Large intestine (tissue), 12 donors: ENCODE data around the gene MYADM. TPM values are rescaled to one million over a fixed set of nuclear protein-coding genes. Genes with fewer than 3 reads are reported as not detected.
A peak's percentile ranks its signal among the peaks of the same experiment; 100 is the strongest.
"Not testable (repeated sequence)": the region's sequence is repeated elsewhere in the genome, so short reads cannot be mapped to it uniquely, and the experiment has no call there.

Experiments used
- DNase-seq, 2 donors: peaks; one replicate each; pipeline versions ENCODE4 v3.0.0 to v3.0.0-alpha.2; 2013
- H3K27ac ChIP-seq: one replicate; pipeline ENCODE4 v1.5.1; 2013; ENCODE audit warnings: low read length
- H3K27me3 ChIP-seq: 2 replicates; pipeline ENCODE4 v1.6.1; 2013; ENCODE audit warnings: low read length; ENCODE audit not compliant: control insufficient read depth, insufficient read depth
- H3K36me3 ChIP-seq: 2 replicates; pipeline ENCODE4 v1.6.1; 2013; ENCODE audit warnings: low read length; ENCODE audit not compliant: control insufficient read depth, insufficient read depth
- H3K4me1 ChIP-seq: one replicate; pipeline ENCODE4 v1.6.1; 2013; ENCODE audit warnings: low read length; ENCODE audit not compliant: control insufficient read depth, insufficient read depth
- H3K4me3 ChIP-seq: one replicate; pipeline ENCODE4 v1.5.1; 2013; ENCODE audit warnings: low read length
- H3K9me3 ChIP-seq: one replicate; pipeline ENCODE4 v1.6.1; 2013; ENCODE audit warnings: mild to moderate bottlenecking, low read depth, low read length, moderate library complexity; ENCODE audit not compliant: control insufficient read depth
- WGBS: methylation state at CpG from one replicate; pipeline ENCODE4 v1.1.5; 2013; ENCODE audit warnings: low lambda C conversion rate; ENCODE audit not compliant: insufficient coverage; 5-methylcytosine and 5-hydroxymethylcytosine counted together
- long read RNA-seq, 11 donors: transcript quantifications; one replicate each; lab custom pipeline, GENCODE V29; 2026
- polyA plus RNA-seq: library from polyadenylated mRNA; unstranded; fragments of 120-200 nt; gene quantifications from one replicate; pipeline ENCODE4 v1.2.1, GENCODE V29; 2013

MYADM gene
- polyA plus RNA-seq, result 87.7 TPM
- long read RNA-seq, donor 1, transcript MYADM-202 (2 exons, 1,492 nt), result minor isoform, 6 of 18 reads
- long read RNA-seq, donor 1, transcript MYADM-204 (3 exons, 3,056 nt), result major isoform, 9 of 18 reads
- long read RNA-seq, donor 1, partial matches to known transcripts, result 0 of 18 reads
- long read RNA-seq, donor 1, other reads (novel, unspliced or antisense), result 0 of 18 reads
- long read RNA-seq, donor 2, transcript MYADM-204 (3 exons, 3,056 nt), result major isoform, 24 of 47 reads
- long read RNA-seq, donor 2, transcript MYADM-207 (3 exons, 1,009 nt), result minor isoform, 6 of 47 reads
- long read RNA-seq, donor 2, transcript MYADM-202 (2 exons, 1,492 nt), result minor isoform, 12 of 47 reads
- long read RNA-seq, donor 2, transcript MYADM-209 (3 exons, 777 nt), result minor isoform, 5 of 47 reads
- long read RNA-seq, donor 2, partial matches to known transcripts, result 0 of 47 reads
- long read RNA-seq, donor 2, other reads (novel, unspliced or antisense), result 0 of 47 reads
- long read RNA-seq, donor 3, transcript MYADM-202 (2 exons, 1,492 nt), result minor isoform, 5 of 34 reads
- long read RNA-seq, donor 3, transcript MYADM-204 (3 exons, 3,056 nt), result major isoform, 14 of 34 reads
- long read RNA-seq, donor 3, partial matches to known transcripts, result 7 of 34 reads
- long read RNA-seq, donor 3, other reads (novel, unspliced or antisense), result 5 of 34 reads
- long read RNA-seq, donor 4, partial matches to known transcripts, result 0 of 1 reads
- long read RNA-seq, donor 4, other reads (novel, unspliced or antisense), result 0 of 1 reads
- long read RNA-seq, donor 5, transcript MYADM-202 (2 exons, 1,492 nt), result minor isoform, 9 of 22 reads
- long read RNA-seq, donor 5, transcript MYADM-204 (3 exons, 3,056 nt), result major isoform, 10 of 22 reads
- long read RNA-seq, donor 5, partial matches to known transcripts, result 0 of 22 reads
- long read RNA-seq, donor 5, other reads (novel, unspliced or antisense), result 0 of 22 reads
- long read RNA-seq, donor 6, transcript MYADM-202 (2 exons, 1,492 nt), result minor isoform, 10 of 29 reads
- long read RNA-seq, donor 6, transcript MYADM-204 (3 exons, 3,056 nt), result major isoform, 13 of 29 reads
- long read RNA-seq, donor 6, partial matches to known transcripts, result 0 of 29 reads
- long read RNA-seq, donor 6, other reads (novel, unspliced or antisense), result 0 of 29 reads
- long read RNA-seq, donor 7, transcript MYADM-204 (3 exons, 3,056 nt), result major isoform, 17 of 29 reads
- long read RNA-seq, donor 7, transcript MYADM-202 (2 exons, 1,492 nt), result minor isoform, 10 of 29 reads
- long read RNA-seq, donor 7, partial matches to known transcripts, result 0 of 29 reads
- long read RNA-seq, donor 7, other reads (novel, unspliced or antisense), result 0 of 29 reads
- long read RNA-seq, donor 8, transcript MYADM-204 (3 exons, 3,056 nt), result major isoform, 18 of 46 reads
- long read RNA-seq, donor 8, transcript MYADM-202 (2 exons, 1,492 nt), result minor isoform, 9 of 46 reads
- long read RNA-seq, donor 8, partial matches to known transcripts, result 14 of 46 reads
- long read RNA-seq, donor 8, other reads (novel, unspliced or antisense), result 0 of 46 reads
- long read RNA-seq, donor 9, transcript MYADM-204 (3 exons, 3,056 nt), result major isoform, 5 of 10 reads
- long read RNA-seq, donor 9, partial matches to known transcripts, result 0 of 10 reads
- long read RNA-seq, donor 9, other reads (novel, unspliced or antisense), result 0 of 10 reads
- long read RNA-seq, donor 10, transcript MYADM-204 (3 exons, 3,056 nt), result major isoform, 13 of 27 reads
- long read RNA-seq, donor 10, partial matches to known transcripts, result 8 of 27 reads
- long read RNA-seq, donor 10, other reads (novel, unspliced or antisense), result 0 of 27 reads
- long read RNA-seq, donor 11, transcript MYADM-202 (2 exons, 1,492 nt), result minor isoform, 8 of 21 reads
- long read RNA-seq, donor 11, transcript MYADM-204 (3 exons, 3,056 nt), result major isoform, 11 of 21 reads
- long read RNA-seq, donor 11, partial matches to known transcripts, result 0 of 21 reads
- long read RNA-seq, donor 11, other reads (novel, unspliced or antisense), result 0 of 21 reads

- H3K27me3 ChIP-seq, result no peaks in the 10 kb centered on the region
- H3K4me1 ChIP-seq, result peaks cover 42% of the 10 kb centered on the region
- H3K9me3 ChIP-seq, result no peaks in the 10 kb centered on the region
- peak within 1 kb of the TSS; percentile 81 for H3K4me3 ChIP-seq
- H3K27ac ChIP-seq, result peak within 1 kb of the TSS; percentile 91
- no peaks in the 10 kb centered on the region for H3K36me3 ChIP-seq
- WGBS, result no CpG with 5 or more reads among the region's 37 CpGs
- DNase-seq, result peak; percentile 97 to 98
These were observed at the start of gene MYADM for GRCh38 chr19:53867225-53868090. Gene MYADM (plus strand): TSS chr19:53867883. CDS start chr19:53873530, 5,647 bp downstream.

GRCh38 chr19:53818756-53819155 is 48.9 kb upstream of the MYADM start:
- WGBS, result 90% methylated on average over 2 of the region's 13 CpGs
- no peak overlapping the region for H3K27ac ChIP-seq

GRCh38 chr19:53819861-53820260 is 47.8 kb upstream of the MYADM start:
- H3K9me3 ChIP-seq, result no peaks in the 10 kb centered on the region
- H3K4me1 ChIP-seq, result no peaks in the 10 kb centered on the region
- no peak overlapping the region for H3K27ac ChIP-seq
- no peak for DNase-seq
- WGBS, result no CpG with 5 or more reads among the region's 5 CpGs
- no peaks in the 10 kb centered on the region for H3K27me3 ChIP-seq
- H3K36me3 ChIP-seq, result no peaks in the 10 kb centered on the region
- H3K4me3 ChIP-seq, result no peak overlapping the region

More at GRCh38 chr19:53818756-53819155, 48.9 kb upstream of the MYADM start:
- Histone ChIP-seq H3K4me3 (no peak overlapping the region), H3K9me3 (no peaks in the 10 kb centered on the region), H3K27me3 (no peaks in the 10 kb centered on the region), H3K36me3 (no peaks in the 10 kb centered on the region), H3K4me1 (no peaks in the 10 kb centered on the region)
- DNase-seq, result no peak

GRCh38 chr19:53823380-53824120 is 44.1 kb upstream of the MYADM start:
- H3K36me3 ChIP-seq, result no peaks in the 10 kb centered on the region
- no peak overlapping the region for H3K27ac ChIP-seq
- no peak for DNase-seq
- H3K9me3 ChIP-seq, result no peaks in the 10 kb centered on the region
- H3K4me3 ChIP-seq, result no peak overlapping the region
- no peaks in the 10 kb centered on the region for H3K27me3 ChIP-seq
- no peaks in the 10 kb centered on the region for H3K4me1 ChIP-seq
- no CpG with 5 or more reads among the region's 12 CpGs for WGBS

- 0% methylated on average over 1 of the region's 14 CpGs for WGBS
- Histone ChIP-seq H3K4me3 (no peak within 1 kb of the TSS), H3K27ac (no peak within 1 kb of the TSS), H3K27me3 (no peaks in the 10 kb centered on the region), H3K4me1 (no peaks in the 10 kb centered on the region), H3K36me3 (no peaks in the 10 kb centered on the region), H3K9me3 (no peaks in the 10 kb centered on the region)
- no peak for DNase-seq
These were observed 43.5 kb upstream of the MYADM start, which contains the start of gene NLRP12 for GRCh38 chr19:53824134-53824611. Gene NLRP12 (minus strand): TSS chr19:53824314. CDS start chr19:53824174, 140 bp downstream.

- H3K27me3 ChIP-seq, result peaks cover 3% of the 10 kb centered on the region
- no peaks in the 10 kb centered on the region for H3K4me1 ChIP-seq
- no peak for DNase-seq
- 90% methylated on average over 2 of the region's 7 CpGs for WGBS
- no peaks in the 10 kb centered on the region for H3K36me3 ChIP-seq
- H3K4me3 ChIP-seq, result no peak overlapping the region
- no peak overlapping the region for H3K27ac ChIP-seq
- H3K9me3 ChIP-seq, result no peaks in the 10 kb centered on the region
These were observed 40.8 kb upstream of the MYADM start for GRCh38 chr19:53826876-53827275.

GRCh38 chr19:53828531-53828930 is 39.2 kb upstream of the MYADM start:
- no CpG with 5 or more reads among the region's 3 CpGs for WGBS
- no peak overlapping the region for H3K4me3 ChIP-seq

GRCh38 chr19:53832861-53833260 is 34.8 kb upstream of the MYADM start:
- not testable (repeated sequence) for H3K4me3 ChIP-seq, H3K27me3 ChIP-seq, H3K9me3 ChIP-seq, H3K27ac ChIP-seq, H3K36me3 ChIP-seq, H3K4me1 ChIP-seq, DNase-seq
- 26% methylated on average over 5 of the region's 13 CpGs for WGBS

More at GRCh38 chr19:53828531-53828930, 39.2 kb upstream of the MYADM start:
- H3K27ac ChIP-seq, result no peak overlapping the region
- no peaks in the 10 kb centered on the region for H3K4me1 ChIP-seq
- no peaks in the 10 kb centered on the region for H3K9me3 ChIP-seq
- peaks cover 7% of the 10 kb centered on the region for H3K27me3 ChIP-seq
- no peaks in the 10 kb centered on the region for H3K36me3 ChIP-seq
- DNase-seq, result no peak
